Measurements from ENCODE around the gene TOMM40L.

TOMM40L gene

GRCh38 chr1:161206411-161207140 is 19.3 kb upstream of the TOMM40L start:
- H3K4me1 ChIP-seq: peaks cover 4% of the 10 kb centered on the region
- no peaks in the 10 kb centered on the region for H3K36me3 ChIP-seq (ENCODE audit: control insufficient read depth, insufficient read depth, low read length)
- H3K4me2 ChIP-seq (ENCODE audit: low read length): no peak overlapping the region
- H2AFZ ChIP-seq: no peak overlapping the region
- H3K27ac ChIP-seq: peak overlapping the region; percentile 85
- no peak overlapping the region for H3K4me3 ChIP-seq (ENCODE audit: low read depth, low read length)
- no peak overlapping the region for H3K9ac ChIP-seq
- no peaks in the 10 kb centered on the region for H3K9me3 ChIP-seq (ENCODE audit: control insufficient read depth, low read length)
- H3K79me2 ChIP-seq: peaks cover 11% of the 10 kb centered on the region
- H3K27me3 ChIP-seq (ENCODE audit: control insufficient read depth, insufficient read depth, low read length): no peaks in the 10 kb centered on the region
- TF ChIP-seq CTCF (IDR thresholded peaks at IDR 0.05): no peak

- H3K4me3 ChIP-seq (ENCODE audit: low read depth, low read length): no peak overlapping the region
- H3K4me1 ChIP-seq: peaks cover 2% of the 10 kb centered on the region
- H3K9me3 ChIP-seq (ENCODE audit: control insufficient read depth, low read length): no peaks in the 10 kb centered on the region
- H2AFZ ChIP-seq: no peak overlapping the region
- H3K4me2 ChIP-seq (ENCODE audit: low read length): no peak overlapping the region
- TF ChIP-seq CTCF (IDR thresholded peaks at IDR 0.05): no peak
- H3K79me2 ChIP-seq: peaks cover 11% of the 10 kb centered on the region
- H3K27ac ChIP-seq: peak overlapping the region; percentile 85
- no peaks in the 10 kb centered on the region for H3K36me3 ChIP-seq (ENCODE audit: control insufficient read depth, insufficient read depth, low read length)
- H3K27me3 ChIP-seq (ENCODE audit: control insufficient read depth, insufficient read depth, low read length): no peaks in the 10 kb centered on the region
- no peak overlapping the region for H3K9ac ChIP-seq
These were observed 18.7 kb upstream of the TOMM40L start for GRCh38 chr1:161207173-161207572.

DNA sequence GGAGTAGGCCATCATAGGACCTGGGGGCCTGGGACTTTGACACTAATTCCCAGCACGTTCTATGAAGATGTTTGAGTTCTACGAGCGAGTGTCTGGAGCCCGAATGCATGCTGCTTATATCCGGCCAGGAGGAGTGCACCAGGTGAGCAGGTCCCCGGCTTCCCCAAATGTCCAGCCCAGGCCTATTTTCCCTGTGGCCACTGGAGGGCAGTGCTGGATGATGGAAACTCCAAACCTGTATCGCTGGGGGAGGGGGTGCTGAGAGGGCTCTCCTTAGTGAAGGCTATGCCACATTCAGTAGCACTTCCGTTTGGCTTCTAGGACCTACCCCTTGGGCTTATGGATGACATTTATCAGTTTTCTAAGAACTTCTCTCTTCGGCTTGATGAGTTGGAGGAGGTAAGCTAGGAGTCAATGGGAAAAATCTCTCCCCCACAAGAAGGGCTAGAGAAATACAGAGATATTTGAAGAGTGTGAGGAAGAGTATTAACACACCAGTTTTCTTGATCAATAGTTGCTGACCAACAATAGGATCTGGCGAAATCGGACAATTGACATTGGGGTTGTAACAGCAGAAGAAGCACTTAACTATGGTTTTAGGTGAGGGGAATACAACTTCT is 16.0 kb upstream of the TOMM40L start:
- Histone ChIP-seq H3K4me3 (ENCODE audit: low read depth, low read length) (peak overlapping the region; percentile 15), H3K4me1 (no peaks in the 10 kb centered on the region), H3K9ac (no peak overlapping the region)

GRCh38 chr1:161214369-161214768 is 11.5 kb upstream of the TOMM40L start:
- Histone ChIP-seq H3K9me3 (ENCODE audit: control insufficient read depth, low read length) (no peaks in the 10 kb centered on the region), H3K4me3 (ENCODE audit: low read depth, low read length) (no peak overlapping the region), H3K4me1 (no peaks in the 10 kb centered on the region), H2AFZ (no peak overlapping the region), H3K27me3 (ENCODE audit: control insufficient read depth, insufficient read depth, low read length) (no peaks in the 10 kb centered on the region), H3K9ac (no peak overlapping the region), H3K79me2 (no peaks in the 10 kb centered on the region), H3K27ac (no peak overlapping the region), H3K4me2 (ENCODE audit: low read length) (no peak overlapping the region), H3K36me3 (ENCODE audit: control insufficient read depth, insufficient read depth, low read length) (no peaks in the 10 kb centered on the region)
- no peak for TF ChIP-seq CTCF (IDR thresholded peaks at IDR 0.05)

More for the DNA sequence above, 16.0 kb upstream of the TOMM40L start:
- Histone ChIP-seq H3K36me3 (ENCODE audit: control insufficient read depth, insufficient read depth, low read length) (no peaks in the 10 kb centered on the region), H3K79me2 (no peaks in the 10 kb centered on the region), H3K27ac (no peak overlapping the region), H3K9me3 (ENCODE audit: control insufficient read depth, low read length) (no peaks in the 10 kb centered on the region), H2AFZ (no peak overlapping the region), H3K4me2 (ENCODE audit: low read length) (peak overlapping the region; percentile 15), H3K27me3 (ENCODE audit: control insufficient read depth, insufficient read depth, low read length) (no peaks in the 10 kb centered on the region)
- TF ChIP-seq CTCF (IDR thresholded peaks at IDR 0.05): peak; percentile 76
